IPS-11a (cell line): ENCODE measurements around the gene SEMA5B.

Experiments used
- H3K4me3 ChIP-seq: one replicate; pipeline ENCODE4 v1.5.1; 2013; ENCODE audit warnings: low read depth, low read length, control low read depth

The SEMA5B gene

DNA sequence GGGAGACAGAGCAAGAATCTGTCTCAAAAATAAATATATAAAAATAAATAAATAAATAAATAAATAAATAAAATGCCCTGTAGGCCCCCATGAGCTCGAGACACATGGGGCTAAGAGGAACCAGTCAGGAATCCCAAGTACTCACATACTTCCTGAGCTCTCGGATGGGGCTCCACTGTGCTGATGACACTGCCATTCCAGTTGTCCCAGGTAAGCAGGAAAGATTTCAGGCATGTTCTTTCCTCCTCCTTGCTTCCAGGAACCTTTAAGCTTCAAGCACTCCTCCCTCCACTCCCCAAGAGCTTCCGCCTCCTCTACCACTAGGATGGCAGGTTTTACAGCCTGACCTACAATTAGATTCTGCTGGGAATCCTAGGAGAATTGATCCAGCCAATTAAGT, 119.3 kb downstream of the SEMA5B start:
- H3K4me3 ChIP-seq = no peak overlapping the region

DNA sequence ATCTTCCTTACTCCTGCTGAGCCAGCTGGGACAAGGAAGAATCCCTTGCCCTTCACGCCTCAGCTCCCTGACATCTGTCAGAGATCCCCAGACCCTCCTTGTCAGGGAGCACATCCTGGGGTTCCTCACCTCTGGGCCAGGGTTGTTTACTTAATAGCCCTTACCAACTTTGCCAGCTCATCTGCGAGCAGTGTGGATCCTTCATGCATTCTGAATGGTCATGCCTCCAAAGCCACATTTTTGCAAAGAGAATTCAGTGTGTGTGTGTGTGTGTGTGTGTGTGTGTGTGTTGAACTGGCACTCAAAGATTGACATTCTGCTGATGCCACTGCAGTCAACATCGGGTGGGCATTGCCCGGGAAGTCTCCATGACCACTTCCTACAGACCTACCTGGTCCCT, 120.1 kb downstream of the SEMA5B start:
- no peak overlapping the region for H3K4me3 ChIP-seq

GRCh38 chr3:122903171-122903570, 124.4 kb downstream of the SEMA5B start:
- no peak overlapping the region for H3K4me3 ChIP-seq

DNA sequence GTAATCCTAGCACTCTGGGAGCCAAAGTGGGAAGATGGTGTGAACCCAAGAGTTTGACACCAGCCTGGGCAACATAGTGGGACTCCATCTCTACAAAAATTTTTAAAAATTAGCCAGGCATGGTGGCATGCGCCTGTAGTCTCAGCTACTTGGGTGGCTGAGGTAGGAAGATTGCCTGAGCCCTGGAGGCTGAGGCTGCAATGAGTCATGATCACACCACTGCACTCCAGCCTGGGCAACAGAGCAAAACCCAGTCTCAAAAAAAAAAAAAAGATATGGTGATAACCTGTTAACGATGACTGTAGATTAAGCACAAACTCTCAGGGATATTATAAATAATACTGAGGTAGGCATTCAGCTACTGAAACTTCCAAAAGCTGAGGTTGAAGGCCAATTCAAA, 125.2 kb downstream of the SEMA5B start:
- H3K4me3 ChIP-seq = no peak overlapping the region

DNA sequence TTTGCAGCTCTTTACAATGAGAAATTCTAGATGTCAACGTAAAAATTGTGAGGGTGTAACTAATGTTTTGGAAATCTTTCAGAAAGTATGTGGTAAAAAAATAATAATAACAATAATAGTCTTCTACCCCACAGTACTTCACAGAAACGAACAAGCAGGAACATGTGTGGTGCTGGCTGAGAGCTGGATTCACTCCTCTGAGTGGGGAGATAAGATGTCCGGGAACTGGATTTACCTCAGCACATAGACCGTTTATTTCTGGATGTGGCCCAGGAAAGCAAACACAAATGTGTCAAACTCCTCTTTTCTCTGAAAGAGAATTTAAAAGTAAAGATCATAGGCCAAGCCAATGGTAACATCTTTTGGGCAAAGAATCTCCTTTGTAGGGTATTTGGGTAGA, 129.3 kb downstream of the SEMA5B start:
- no peak overlapping the region for H3K4me3 ChIP-seq

GRCh38 chr3:122893754-122894668, 133.6 kb downstream of the SEMA5B start:
- no peak overlapping the region for H3K4me3 ChIP-seq

- H3K4me3 ChIP-seq = no peak overlapping the region
Measured at GRCh38 chr3:122893282-122893681, 134.3 kb downstream of the SEMA5B start.

DNA sequence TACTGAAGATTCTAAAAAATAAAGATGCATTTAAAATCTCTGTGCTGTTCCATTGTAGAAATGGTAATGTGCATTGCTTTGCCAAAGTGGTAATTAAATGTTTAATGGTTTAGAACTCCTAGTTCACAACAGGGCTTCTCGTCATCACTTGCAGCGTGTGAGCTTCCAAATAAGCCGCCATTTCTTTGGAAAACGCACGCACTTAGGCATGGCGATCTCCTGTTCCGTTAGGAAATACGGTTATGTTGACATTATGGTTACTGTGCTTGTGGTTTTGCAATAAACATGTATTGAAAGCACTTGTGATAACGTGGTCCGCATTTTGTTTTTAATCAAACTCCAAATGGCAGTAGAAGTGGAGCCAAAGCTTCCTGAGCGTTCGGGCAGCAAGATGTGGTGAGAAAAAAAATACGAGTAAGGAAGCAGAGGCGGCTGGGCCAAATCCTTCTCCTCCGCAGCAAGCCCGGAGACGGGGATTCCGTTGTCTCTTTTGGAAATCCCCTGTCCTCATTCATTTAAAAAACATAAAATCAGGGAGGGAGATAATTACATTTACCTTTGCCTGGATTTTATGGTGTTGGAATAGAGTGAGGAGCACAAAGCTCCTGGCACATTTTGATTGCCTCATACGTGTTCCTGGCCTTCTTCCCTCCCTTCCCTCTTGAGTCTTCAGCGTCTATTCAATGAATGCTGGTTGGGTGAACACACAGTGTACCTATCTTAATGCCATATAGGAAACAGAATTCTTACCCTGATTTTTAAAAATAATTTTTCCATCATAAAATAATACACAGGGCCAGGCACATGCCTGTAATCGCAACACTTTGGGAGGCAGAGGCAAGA, 135.2 kb downstream of the SEMA5B start:
- no peak overlapping the region for H3K4me3 ChIP-seq

- no peak overlapping the region for H3K4me3 ChIP-seq
Measured at GRCh38 chr3:122890720-122891220, 136.8 kb downstream of the SEMA5B start.

DNA sequence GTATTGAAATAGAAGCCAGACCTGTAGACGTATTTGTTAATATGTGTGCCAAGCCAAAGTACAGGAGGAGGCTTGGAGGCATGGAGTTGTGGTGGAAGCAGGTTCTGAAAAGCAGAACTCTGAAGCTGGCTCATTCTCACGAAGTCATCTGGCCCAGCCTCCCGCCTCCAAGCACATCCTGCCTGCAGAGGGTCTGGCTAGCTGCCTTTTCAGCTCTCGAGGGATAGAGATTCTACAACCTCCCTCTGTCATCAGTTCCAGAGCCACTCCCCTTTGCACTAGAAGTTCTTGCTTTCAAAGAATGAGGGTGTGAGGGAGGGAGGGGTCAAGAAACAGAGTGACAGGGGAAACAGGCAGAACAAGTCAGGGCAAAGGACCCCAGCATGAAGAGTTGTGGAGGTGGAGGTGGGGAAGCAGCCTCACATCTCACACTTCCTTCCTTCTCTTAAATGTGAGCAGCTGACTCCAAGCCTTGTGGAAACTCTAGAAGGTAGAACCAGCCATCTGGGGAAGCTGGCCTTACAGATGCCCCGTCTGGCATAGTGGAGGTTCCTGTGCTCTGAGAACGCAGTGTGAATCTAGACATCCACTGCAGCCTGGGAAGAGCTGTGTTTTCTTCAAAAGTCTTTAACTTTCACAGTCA, 137.4 kb downstream of the SEMA5B start:
- no peak overlapping the region for H3K4me3 ChIP-seq

GRCh38 chr3:122886946-122887345, 140.6 kb downstream of the SEMA5B start:
- H3K4me3 ChIP-seq = no peak overlapping the region

- H3K4me3 ChIP-seq = no peak overlapping the region
Measured at GRCh38 chr3:122886251-122886650, 141.3 kb downstream of the SEMA5B start.

GRCh38 chr3:122882361-122882947, 145.1 kb downstream of the SEMA5B start:
- no peak overlapping the region for H3K4me3 ChIP-seq

GRCh38 chr3:122880624-122881023, 146.9 kb downstream of the SEMA5B start:
- no peak overlapping the region for H3K4me3 ChIP-seq

GRCh38 chr3:122880173-122880572, 147.4 kb downstream of the SEMA5B start:
- no peak overlapping the region for H3K4me3 ChIP-seq

- no peak overlapping the region for H3K4me3 ChIP-seq
Measured at GRCh38 chr3:122875547-122876127, 151.9 kb downstream of the SEMA5B start.

DNA sequence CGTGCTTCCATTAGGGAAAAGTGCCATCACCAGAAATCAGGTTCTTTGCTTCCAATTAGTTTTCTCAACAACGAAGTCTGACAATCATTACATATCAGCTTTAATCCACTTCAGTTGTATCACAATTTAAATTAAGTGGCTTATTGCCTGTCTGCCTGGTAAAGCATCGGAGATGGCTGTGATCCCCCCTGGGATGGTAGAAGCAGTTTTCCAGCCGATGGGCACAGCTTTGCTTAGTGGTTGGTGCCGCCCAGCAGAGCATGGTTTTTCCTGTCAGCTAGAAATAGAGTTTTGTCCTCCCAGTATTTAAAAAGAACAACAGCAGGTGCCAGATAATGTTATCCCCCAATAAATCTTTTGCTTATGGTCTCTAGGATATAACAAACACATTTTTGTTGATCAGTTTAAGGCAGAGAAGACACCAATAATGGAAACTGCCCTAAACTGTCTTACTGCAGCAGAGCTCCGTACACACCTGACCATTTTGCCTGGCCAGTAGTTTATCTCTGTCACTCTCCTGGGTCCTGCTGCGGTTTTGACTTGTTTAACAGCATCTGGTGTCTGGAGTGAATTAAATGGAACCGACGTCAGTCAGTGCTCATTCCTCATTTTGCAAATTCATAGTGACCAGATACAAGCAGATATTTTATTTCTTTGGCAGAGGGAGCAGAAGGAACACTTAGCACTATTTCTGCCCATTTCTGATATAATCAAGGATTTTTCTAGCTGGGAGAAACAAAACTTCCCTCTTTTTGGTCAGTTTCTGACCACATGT, 153.6 kb downstream of the SEMA5B start:
- no peak overlapping the region for H3K4me3 ChIP-seq

DNA sequence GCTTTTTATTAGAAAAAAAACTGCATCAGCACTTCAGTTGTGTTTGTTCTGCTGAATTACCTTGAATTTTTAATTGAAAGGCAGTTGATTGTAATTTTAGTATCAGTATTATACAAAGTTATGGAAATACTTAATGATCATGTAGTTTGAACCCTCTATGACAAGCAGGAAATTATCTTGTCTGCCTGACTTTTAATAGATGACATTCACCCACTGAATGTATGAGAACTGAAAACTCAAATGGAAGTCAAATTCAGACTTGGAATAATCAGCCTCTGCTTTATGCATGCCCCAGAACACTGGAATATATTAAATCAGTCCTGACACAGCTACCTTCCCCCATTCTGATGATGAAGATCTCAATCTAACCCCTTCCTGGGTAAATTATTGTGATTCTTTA, 159.2 kb downstream of the SEMA5B start:
- H3K4me3 ChIP-seq = no peak overlapping the region

DNA sequence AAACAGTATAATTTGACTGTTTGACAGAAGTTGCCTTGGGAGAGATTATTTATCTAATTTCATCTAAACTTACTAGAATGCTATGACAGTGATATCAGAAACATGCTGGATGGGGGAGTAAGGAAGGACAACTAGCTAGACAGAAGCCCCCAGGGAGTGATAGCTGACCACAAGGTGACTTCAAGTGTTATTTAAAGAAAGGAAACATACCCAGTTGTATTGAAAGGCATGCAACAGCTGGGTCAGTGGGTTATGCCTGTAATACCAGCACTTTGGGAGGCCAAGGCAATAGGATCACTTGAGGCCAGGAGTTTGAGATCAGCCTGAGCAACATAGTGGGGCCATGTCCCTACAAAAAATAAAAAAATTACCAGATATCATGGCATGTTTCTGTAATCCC, 163.1 kb downstream of the SEMA5B start:
- H3K4me3 ChIP-seq = no peak overlapping the region

- no peak overlapping the region for H3K4me3 ChIP-seq
Measured at GRCh38 chr3:122862381-122862780, 165.2 kb downstream of the SEMA5B start.
